GM20000 (cell line): ENCODE measurements around the gene TMUB1.

Experiments
- DNase-seq: peaks from one replicate; pipeline ENCODE4 v3.0.0; 2012; ENCODE audit warnings: low spot score
- CTCF ChIP-seq: IDR thresholded peaks from 2 replicates; pipeline ENCODE4 v1.5.1; 2012; ENCODE audit warnings: mild to moderate bottlenecking, control low read depth; ENCODE audit errors: extremely low read depth, missing control alignments

Gene TMUB1

GRCh38 chr7:151069841-151070573 lies 13.3 kb downstream of the TMUB1 start:
- no peak for TF ChIP-seq CTCF

DNA sequence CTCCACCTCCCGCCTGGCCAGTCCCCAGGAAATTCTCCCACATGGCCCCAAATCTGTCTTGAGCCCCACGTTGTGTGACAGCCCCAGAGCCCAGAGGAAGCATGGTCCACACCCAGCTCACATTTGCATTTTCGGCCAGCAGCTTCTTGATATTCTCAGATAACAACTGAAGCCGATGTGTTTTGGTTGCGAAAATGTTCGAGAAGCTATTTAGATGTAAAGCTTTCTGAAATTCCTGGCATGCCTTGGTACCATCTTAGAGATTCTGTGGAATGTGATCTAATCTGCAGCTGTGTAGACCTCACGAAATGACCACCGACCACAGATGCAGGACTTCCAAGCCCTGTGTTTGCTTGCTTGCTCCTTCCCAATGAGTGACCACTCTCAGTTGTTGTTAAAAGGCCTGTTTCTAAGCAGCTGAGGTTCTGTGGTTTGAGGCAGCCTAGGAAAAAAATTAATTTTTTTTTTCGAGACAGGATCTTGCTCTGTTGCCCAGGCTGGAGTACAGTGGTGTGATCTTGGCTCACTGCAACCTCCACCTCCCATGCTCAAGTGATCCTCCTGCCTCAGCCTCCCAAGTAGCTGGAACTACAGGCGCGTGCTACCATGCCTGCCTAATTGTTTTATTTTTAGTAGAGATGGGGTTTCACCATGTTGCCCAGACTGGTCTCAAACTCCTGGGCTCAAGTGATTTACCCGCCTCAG lies 15.1 kb downstream of the TMUB1 start:
- DNase-seq, result no peak
- no peak for TF ChIP-seq CTCF

More at GRCh38 chr7:151069841-151070573, 13.3 kb downstream of the TMUB1 start:
- no peak for DNase-seq

DNA sequence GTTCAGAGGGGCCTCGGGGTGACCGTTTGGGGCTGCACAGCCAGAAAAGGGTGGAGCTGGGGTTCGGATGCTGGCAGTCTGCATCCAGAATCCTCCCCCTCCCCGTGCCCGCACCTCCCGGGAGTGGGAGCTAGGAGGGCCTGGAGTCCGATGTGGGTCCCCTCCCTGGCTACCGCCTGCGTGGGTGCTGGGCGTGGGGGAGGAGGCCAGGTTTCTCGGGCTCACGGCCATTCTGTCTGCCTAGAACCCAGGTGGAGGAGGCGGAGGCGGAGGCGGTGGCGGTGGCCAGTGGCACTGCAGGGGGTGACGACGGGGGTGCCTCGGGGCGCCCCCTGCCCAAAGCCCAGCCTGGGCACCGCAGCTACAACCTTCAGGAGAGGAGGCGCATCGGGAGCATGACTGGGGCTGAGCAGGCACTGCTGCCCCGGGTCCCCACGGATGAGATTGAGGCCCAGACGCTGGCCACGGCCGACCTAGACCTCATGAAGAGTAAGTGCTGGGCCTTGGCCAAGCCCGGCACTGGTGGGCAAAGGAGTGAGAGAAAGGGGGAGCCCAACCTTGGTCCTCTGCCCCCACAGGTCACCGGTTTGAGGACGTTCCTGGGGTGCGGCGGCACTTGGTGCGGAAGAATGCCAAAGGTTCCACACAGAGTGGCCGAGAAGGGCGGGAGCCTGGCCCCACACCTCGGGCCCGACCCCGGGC lies 16.9 kb downstream of the TMUB1 start:
- TF ChIP-seq CTCF, result no peak
- no peak for DNase-seq

GRCh38 chr7:151065516-151065915 lies 17.8 kb downstream of the TMUB1 start:
- no peak for TF ChIP-seq CTCF
- DNase-seq, result no peak

- TF ChIP-seq CTCF, result no peak
- DNase-seq, result no peak
Measured at GRCh38 chr7:151064993-151065392, 18.3 kb downstream of the TMUB1 start.

DNA sequence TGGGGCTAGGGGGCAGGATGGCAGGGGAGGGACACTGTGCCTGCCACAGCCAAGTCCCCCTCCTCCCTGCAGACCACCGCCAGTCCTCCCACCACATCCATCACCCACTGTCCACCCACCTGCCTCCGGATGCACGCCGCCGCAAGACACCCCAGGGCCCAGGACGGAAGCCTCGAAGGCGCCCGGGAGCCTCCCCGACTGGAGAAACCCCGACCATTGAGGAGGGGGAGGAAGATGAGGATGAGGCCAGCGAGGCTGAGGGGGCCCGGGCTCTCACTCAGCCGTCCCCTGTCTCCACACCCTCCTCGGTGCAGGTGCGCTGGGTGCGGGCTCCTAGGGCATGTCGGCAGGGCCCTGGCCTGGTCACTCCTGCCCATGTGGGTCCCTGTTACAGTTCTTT lies 18.8 kb downstream of the TMUB1 start:
- no peak for DNase-seq

More for the DNA sequence above, 18.8 kb downstream of the TMUB1 start:
- TF ChIP-seq CTCF, result no peak
